C4-2B (cell line): Measurements from ENCODE around the gene CLEC12A.

Experiments used
- CTCF ChIP-seq: fragments of 450-650 bp; conservative IDR thresholded peaks from 2 replicates; pipeline ENCODE4 v1.5.1; 2017; ENCODE audit warnings: mild to moderate bottlenecking
- ZFX ChIP-seq: fragments of 450-650 bp; IDR thresholded peaks from 2 replicates; pipeline ENCODE4 v1.6.1; 2017

- TF ChIP-seq CTCF (no peak), ZFX (no peak)
Measured at GRCh38 chr12:9971181-9971580, at the start of gene CLEC12A.
